GM18951 (cell line): ENCODE measurements around the gene NEK1.

Experiments used
- POLR2A ChIP-seq: IDR thresholded peaks from 4 replicates; pipeline ENCODE4 v1.6.1; 2011; ENCODE audit warnings: mild to moderate bottlenecking; ENCODE audit not compliant: insufficient read length, insufficient read depth; ENCODE audit errors: extremely low read depth
- in situ Hi-C: fragments of 300-500 bp; cut with MboI; formaldehyde crosslinking; loops from one replicate; pipeline ENCODE4 v1.12.0; 2022; ENCODE audit warnings: low sequenced_read_pairs, mixed read lengths, inconsistent platforms; ENCODE audit not compliant: unreplicated experiment

Gene NEK1

DNA sequence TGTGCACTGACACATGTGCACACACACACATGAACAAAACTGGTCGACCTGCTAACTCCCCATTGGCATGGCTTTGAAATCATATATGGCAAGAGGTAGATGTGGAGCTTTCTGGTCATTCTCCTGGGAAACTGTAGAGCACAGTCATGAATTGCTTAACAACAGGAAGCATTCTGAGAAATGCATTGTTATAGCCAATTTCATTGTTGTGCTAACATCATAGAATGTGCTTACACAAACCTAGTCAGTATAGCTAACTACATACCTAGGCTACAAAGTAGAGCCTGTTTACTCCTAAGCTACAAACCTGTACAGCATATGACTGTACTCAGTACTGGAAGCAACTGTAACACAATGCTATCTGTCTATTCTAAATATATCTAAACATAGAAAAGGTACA lies 207.4 kb downstream of the NEK1 start:
- in situ Hi-C loops = no loop called here
- TF ChIP-seq POLR2A = no peak

- no peak for TF ChIP-seq POLR2A
- in situ Hi-C loops = no loop called here
Measured at GRCh38 chr4:169400832-169401231, 211.6 kb downstream of the NEK1 start.

- in situ Hi-C loops = no loop called here
- no peak for TF ChIP-seq POLR2A
Measured at GRCh38 chr4:169399976-169400767, 212.2 kb downstream of the NEK1 start.

DNA sequence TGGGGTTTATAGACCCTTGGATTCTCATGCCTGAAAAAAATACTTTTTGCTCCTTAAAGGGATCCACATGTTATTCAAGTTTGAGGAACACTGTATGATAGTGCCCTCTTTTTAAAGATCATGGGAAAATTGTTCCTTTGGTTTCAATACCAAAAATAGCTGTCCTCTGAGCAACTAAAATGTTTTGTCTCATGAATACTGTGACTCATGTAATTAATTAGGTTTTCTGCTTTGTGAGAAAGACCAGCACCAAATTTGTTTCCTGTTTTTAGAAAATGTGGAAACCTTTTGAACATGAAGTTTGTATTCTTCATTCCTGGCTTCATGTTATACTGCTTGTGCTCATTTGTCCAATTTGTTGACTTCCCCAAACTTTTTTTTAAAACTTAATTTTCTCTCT lies 214.1 kb downstream of the NEK1 start:
- in situ Hi-C loops = no loop called here
- no peak for TF ChIP-seq POLR2A

- no peak for TF ChIP-seq POLR2A
- in situ Hi-C loops = no loop called here
Measured at GRCh38 chr4:169397762-169398161, 214.6 kb downstream of the NEK1 start.

GRCh38 chr4:169385376-169385775 lies 227.0 kb downstream of the NEK1 start:
- in situ Hi-C loops = no loop called here
- no peak for TF ChIP-seq POLR2A

DNA sequence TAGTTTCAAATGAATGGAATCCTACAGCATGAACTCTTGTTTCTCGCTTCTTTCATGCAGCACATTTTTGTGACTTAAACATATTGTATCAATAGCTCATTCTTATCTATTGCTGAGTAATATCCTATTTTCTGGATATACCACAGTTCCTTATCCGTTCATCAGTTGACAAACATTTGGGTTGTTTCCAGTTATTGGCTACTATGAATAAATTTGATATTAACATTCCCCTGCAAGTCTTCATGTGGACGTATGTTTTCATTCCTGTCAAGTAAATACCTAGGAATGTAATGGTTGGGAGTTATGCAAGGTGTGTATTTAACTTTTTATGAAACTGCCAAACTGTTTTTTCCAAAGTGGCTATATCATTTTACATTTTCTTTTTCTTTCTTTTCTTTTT lies 227.6 kb downstream of the NEK1 start:
- in situ Hi-C loops = no loop called here
- no peak for TF ChIP-seq POLR2A

GRCh38 chr4:169383724-169384123 lies 228.7 kb downstream of the NEK1 start:
- no peak for TF ChIP-seq POLR2A
- in situ Hi-C loops = no loop called here

DNA sequence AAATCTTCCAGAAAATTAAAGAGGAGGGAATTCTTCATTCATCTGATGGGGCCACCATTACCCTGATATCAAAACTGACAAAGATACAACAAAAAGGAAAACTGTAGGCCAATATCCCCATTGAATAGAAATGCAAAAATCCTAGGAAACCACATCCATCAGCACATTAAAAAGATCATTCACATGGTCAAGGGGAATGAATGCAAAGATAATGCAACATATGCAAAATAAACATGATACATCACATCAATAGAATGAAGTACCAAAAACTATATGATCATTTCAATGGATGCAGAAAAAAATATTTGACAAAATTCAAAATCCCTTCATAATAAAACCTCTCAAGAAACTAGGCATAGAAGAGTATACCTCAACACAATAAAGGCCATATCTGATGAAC lies 232.7 kb downstream of the NEK1 start:
- in situ Hi-C loops = no loop called here

GRCh38 chr4:169377367-169377766 lies 235.0 kb downstream of the NEK1 start:
- no peak for TF ChIP-seq POLR2A
- in situ Hi-C loops = no loop called here

More for the DNA sequence above, 232.7 kb downstream of the NEK1 start:
- TF ChIP-seq POLR2A = no peak

- no peak for TF ChIP-seq POLR2A
- in situ Hi-C loops = no loop called here
Measured at GRCh38 chr4:169376421-169376820, 236.0 kb downstream of the NEK1 start.

GRCh38 chr4:169372791-169373190 lies 239.6 kb downstream of the NEK1 start:
- in situ Hi-C loops = no loop called here

DNA sequence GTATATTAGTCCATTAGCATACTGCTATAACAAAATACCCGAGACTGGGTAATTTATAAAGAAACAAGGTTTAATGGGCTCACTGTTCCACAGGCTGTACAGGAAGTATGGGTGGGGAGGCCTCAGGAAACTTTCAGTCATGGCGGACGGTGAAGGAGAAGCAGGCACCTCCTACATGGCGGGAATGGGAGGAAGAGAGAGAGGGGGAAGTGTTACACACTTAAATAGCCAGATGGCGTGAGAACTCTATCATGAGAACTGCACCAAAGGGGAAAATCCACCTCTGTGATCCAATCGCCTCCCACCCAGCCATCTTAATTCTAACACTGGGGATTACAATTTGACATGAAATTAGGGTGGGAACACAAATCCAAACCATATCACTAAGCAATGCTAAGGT lies 242.7 kb downstream of the NEK1 start:
- in situ Hi-C loops = no loop called here
- no peak for TF ChIP-seq POLR2A

More at GRCh38 chr4:169372791-169373190, 239.6 kb downstream of the NEK1 start:
- TF ChIP-seq POLR2A = no peak

DNA sequence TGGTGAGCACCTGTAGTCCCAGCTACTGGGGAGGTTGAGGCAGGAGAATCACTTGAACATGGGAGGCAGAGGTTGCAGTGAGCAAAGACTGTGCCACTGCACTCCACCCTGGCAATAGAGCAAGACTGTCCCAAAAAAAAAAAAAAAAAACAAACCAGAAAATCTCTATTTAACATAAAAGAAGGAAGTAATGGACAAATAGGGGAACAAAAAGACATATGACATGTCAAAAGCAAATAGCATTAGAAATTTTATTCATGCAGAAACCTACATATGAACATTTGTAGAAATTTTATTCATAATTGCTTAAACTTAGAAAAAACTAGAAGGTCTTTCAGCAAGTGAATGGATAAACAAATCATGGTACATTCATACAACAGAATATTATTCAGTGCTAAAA lies 244.6 kb downstream of the NEK1 start:
- no peak for TF ChIP-seq POLR2A
- in situ Hi-C loops = no loop called here
